HEK293 (cell line): ENCODE data around the gene SLC25A41.

Source experiments
- CTCF ChIA-PET: fragments of 350-600 bp; formaldehyde crosslinking; extraction: SDS; loops from one replicate; lab custom pipeline; 2021; ENCODE audit warnings: antibody characterized with exemption; lab: Yijun Ruan, JAX
- POLR2A ChIA-PET: fragments of 300-600 bp; formaldehyde crosslinking; extraction: SDS; loops from one replicate; lab custom pipeline; 2020; ENCODE audit warnings: antibody characterized with exemption, inconsistent platforms; lab: Yijun Ruan, JAX
- H3K27ac ChIP-seq: fragments of 200-500 bp; sonication (Bioruptor generic); 2 replicates; pipeline ENCODE4 v1.5.1; 2014; ENCODE audit warnings: low read depth, low read length, control low read depth, inconsistent platforms; ENCODE audit errors: extremely low read depth
- H3K36me3 ChIP-seq, 2 experiments: fragments of 200-500 bp in 1 of 2; sonication (Bioruptor generic) in 1 of 2; 1 replicate in 1 of 2; 2 replicates in 1 of 2; pipeline ENCODE4 v1.5.1; 2014 to 2017; ENCODE audit warnings: inconsistent platforms in 2 of 2, low read length in 2 of 2; ENCODE audit not compliant: control insufficient read depth in 2 of 2, insufficient read depth in 1 of 2
- H3K4me1 ChIP-seq: fragments of 200-500 bp; sonication (Bioruptor generic); 2 replicates; pipeline ENCODE4 v1.5.1; 2014; ENCODE audit warnings: mild to moderate bottlenecking, low read length, inconsistent platforms; ENCODE audit not compliant: control insufficient read depth, insufficient read depth
- H3K4me3 ChIP-seq: 2 replicates; pipeline ENCODE4 v1.5.1; 2011; ENCODE audit warnings: low read depth, mild to moderate bottlenecking, control low read depth, low read length, moderate library complexity
- H3K9me3 ChIP-seq: fragments of 200-500 bp; sonication (Bioruptor generic); 2 replicates; pipeline ENCODE4 v1.5.1; 2014; ENCODE audit warnings: low read depth, low read length, inconsistent platforms; ENCODE audit not compliant: control insufficient read depth, insufficient read depth
- EGR2 ChIP-seq: fragments of 450-650 bp; formaldehyde crosslinking; IDR thresholded peaks from 2 replicates; pipeline ENCODE4 v1.5.1; 2016; ENCODE audit warnings: low read depth, missing biosample characterization, missing genetic modification characterization
- GLIS2 ChIP-seq: fragments of 450-650 bp; formaldehyde crosslinking; IDR thresholded peaks from 2 replicates; pipeline ENCODE4 v1.5.1; 2016; ENCODE audit warnings: missing biosample characterization, missing genetic modification characterization
- HIC1 ChIP-seq: fragments of 450-650 bp; formaldehyde crosslinking; IDR thresholded peaks from 2 replicates; pipeline ENCODE4 v1.5.1; 2016; ENCODE audit warnings: missing biosample characterization, missing genetic modification characterization
- HOXD13 ChIP-seq: sonication (generic); formaldehyde crosslinking; IDR thresholded peaks from 2 replicates; pipeline ENCODE4 v1.8.0; 2022; ENCODE audit warnings: missing genetic modification reagents, borderline replicate concordance
- KLF17 ChIP-seq: fragments of 450-650 bp; formaldehyde crosslinking; IDR thresholded peaks from 2 replicates; pipeline ENCODE4 v1.5.1; 2016; ENCODE audit warnings: missing biosample characterization, missing genetic modification characterization
- PATZ1 ChIP-seq: fragments of 450-650 bp; formaldehyde crosslinking; IDR thresholded peaks from 2 replicates; pipeline ENCODE4 v1.5.1; 2016; ENCODE audit warnings: missing biosample characterization, missing genetic modification characterization
- SP2 ChIP-seq: fragments of 450-650 bp; formaldehyde crosslinking; IDR thresholded peaks from 2 replicates; pipeline ENCODE4 v1.5.1; 2016; ENCODE audit warnings: missing biosample characterization, missing genetic modification characterization
- ZBTB7A ChIP-seq: fragments of 450-650 bp; formaldehyde crosslinking; IDR thresholded peaks from 2 replicates; pipeline ENCODE4 v1.5.1; 2016; ENCODE audit warnings: low read depth, missing biosample characterization, missing genetic modification characterization
- ZFHX2 ChIP-seq: fragments of 450-650 bp; formaldehyde crosslinking; conservative IDR thresholded peaks from 2 replicates; pipeline ENCODE4 v1.5.1; 2016; ENCODE audit warnings: missing biosample characterization, missing genetic modification characterization
- ZNF202 ChIP-seq: fragments of 450-650 bp; formaldehyde crosslinking; IDR thresholded peaks from 2 replicates; pipeline ENCODE4 v1.5.1; 2016; ENCODE audit warnings: missing biosample characterization, missing genetic modification characterization, borderline replicate concordance
- ZNF280D ChIP-seq: fragments of 450-650 bp; formaldehyde crosslinking; IDR thresholded peaks from 2 replicates; pipeline ENCODE4 v1.5.1; 2016; ENCODE audit warnings: missing biosample characterization, missing genetic modification characterization
- ZNF626 ChIP-seq: fragments of 450-650 bp; sonication (Bioruptor Pico); formaldehyde crosslinking; IDR thresholded peaks from 2 replicates; pipeline ENCODE4 v1.5.1; 2018; ENCODE audit warnings: missing biosample characterization, missing genetic modification characterization, inconsistent platforms

SLC25A41 gene

GRCh38 chr19:6415591-6416190 lies 17.9 kb downstream of the SLC25A41 start:
- ChIA-PET POLR2A (interaction anchor here (1.0 to 1.8 kb wide), 2 partner anchors 9 to 43 kb away, joined by 4 to 7 read pairs; partner anchors contain the start of genes ALKBH7 and KHSRP), CTCF (no interaction called here)

GRCh38 chr19:6414793-6415590 lies 18.6 kb downstream of the SLC25A41 start:
- POLR2A ChIA-PET: interaction anchor here (1.8 kb wide), 1 partner anchor 10 kb away, joined by 7 read pairs; the partner anchor contains the start of gene KHSRP
- no peaks in the 10 kb centered on the region for H3K4me1 ChIP-seq
- CTCF ChIA-PET: no interaction called here
- TF ChIP-seq HIC1 (tag by site-specific recombination) (0 out of 2 replicates have a peak, but pooled peaks have one; percentile 13), GLIS2 (tag by site-specific recombination) (0 out of 2 replicates have a peak, but pooled peaks have one; percentile 14), EGR2 (peak; percentile 49; the same call in 1 of the 2 replicates), ZNF626 (no peak), ZFHX2 (peak; percentile 62)
- H3K27ac ChIP-seq: no peak overlapping the region
- no peaks in the 10 kb centered on the region for H3K9me3 ChIP-seq
- no peak overlapping the region for H3K4me3 ChIP-seq
- H3K36me3 ChIP-seq: peaks cover 15 to 64% of the 10 kb centered on the region in 2 experiments

More at GRCh38 chr19:6415591-6416190, 17.9 kb downstream of the SLC25A41 start:
- no peak for TF ChIP-seq ZBTB7A (tag by site-specific recombination)
- TF ChIP-seq GLIS2 (tag by site-specific recombination): peak; percentile 50; the same call in 1 of the 2 replicates
- TF ChIP-seq SP2 (tag by site-specific recombination): no peak
- TF ChIP-seq PATZ1 (tag by site-specific recombination): peak; percentile 35; the same call in 1 of the 2 replicates
- H3K36me3 ChIP-seq: peaks cover 15 to 71% of the 10 kb centered on the region in 2 experiments
- H3K9me3 ChIP-seq: no peaks in the 10 kb centered on the region
- no peaks in the 10 kb centered on the region for H3K4me1 ChIP-seq
- no peak overlapping the region for H3K4me3 ChIP-seq
- no peak overlapping the region for H3K27ac ChIP-seq

GRCh38 chr19:6413721-6414643 lies 19.6 kb downstream of the SLC25A41 start:
- Histone ChIP-seq H3K9me3 (no peaks in the 10 kb centered on the region), H3K27ac (no peak overlapping the region), H3K36me3 (peaks cover 9 to 54% of the 10 kb centered on the region in 2 experiments; a peak in 2 of 3 replicates), H3K4me3 (no peak overlapping the region), H3K4me1 (no peaks in the 10 kb centered on the region)
- ChIA-PET CTCF (no interaction called here), POLR2A (no interaction called here)
- TF ChIP-seq ZNF202 (tag by site-specific recombination) (0 out of 2 replicates have a peak, but pooled peaks have one; percentile 39), PATZ1 (tag by site-specific recombination) (peak; percentile 73), HOXD13 (CRISPR knock-in tag) (no peak), KLF17 (0 out of 2 replicates have a peak, but pooled peaks have one; percentile 16), ZNF280D (tag by site-specific recombination) (no peak)
